WTC11 (cell line): ENCODE measurements around the gene CAMK2D. TPM values are rescaled to one million over a fixed set of nuclear protein-coding genes. Genes with fewer than 3 reads are reported as not detected.

Source experiments
- ATAC-seq: fragments of 200-7000 bp; cut with Tn5 transposase; 2 replicates; pipeline ENCODE4 v1.10.0; 2021; ENCODE audit warnings: mild to moderate bottlenecking, moderate library complexity
- CTCF ChIA-PET: fragments of 300-600 bp; sonication (Branson Sonifier 250); formaldehyde crosslinking; loops from one replicate; lab custom pipeline; 2021; ENCODE audit warnings: antibody characterized with exemption; lab: Charles Lee
- POLR2A ChIA-PET: fragments of 350-600 bp; sonication (Branson Sonifier 250); formaldehyde crosslinking; loops from one replicate; lab custom pipeline; 2021; ENCODE audit warnings: antibody characterized with exemption; lab: Charles Lee
- DNase-seq: peaks from one replicate; pipeline ENCODE4 v3.0.0; 2021; ENCODE audit warnings: low spot score
- H3K27ac Mint-ChIP-seq: 2 replicates; pipeline ENCODE4 v1.8.0; 2021; ENCODE audit warnings: mixed read lengths
- H3K27me3 Mint-ChIP-seq: 2 replicates; pipeline ENCODE4 v1.8.0; 2021; ENCODE audit warnings: low read depth, mild to moderate bottlenecking, moderate library complexity, mixed read lengths
- H3K36me3 Mint-ChIP-seq: 2 replicates; pipeline ENCODE4 v1.8.0; 2021; ENCODE audit warnings: mixed read lengths
- H3K4me1 Mint-ChIP-seq: 2 replicates; pipeline ENCODE4 v1.8.0; 2022; ENCODE audit warnings: mixed read lengths
- H3K4me3 Mint-ChIP-seq: 2 replicates; pipeline ENCODE4 v1.8.0; 2021; ENCODE audit warnings: mild to moderate bottlenecking, moderate library complexity, mixed read lengths
- H3K9me3 Mint-ChIP-seq: 2 replicates; pipeline ENCODE4 v1.8.0; 2021; ENCODE audit warnings: mixed read lengths
- CREM ChIP-seq: sonication (generic); formaldehyde crosslinking; IDR thresholded peaks from 2 replicates; pipeline ENCODE4 v1.8.1; 2022; ENCODE audit warnings: mild to moderate bottlenecking, missing genetic modification reagents, moderate library complexity
- ETV6 ChIP-seq: sonication (generic); formaldehyde crosslinking; IDR thresholded peaks from 2 replicates; pipeline ENCODE4 v1.8.1; 2022; ENCODE audit warnings: mild to moderate bottlenecking, missing genetic modification reagents
- NFATC4 ChIP-seq: fragments of 250-450 bp; sonication (Bioruptor Pico); IDR thresholded peaks from 2 replicates; pipeline ENCODE4 v1.9.0; 2021; ENCODE audit warnings: mild to moderate bottlenecking
- NR2C2 ChIP-seq: sonication (generic); formaldehyde crosslinking; IDR thresholded peaks from 2 replicates; pipeline ENCODE4 v1.8.0; 2022; ENCODE audit warnings: mild to moderate bottlenecking, missing genetic modification reagents
- NR3C1 ChIP-seq: sonication (generic); formaldehyde crosslinking; conservative IDR thresholded peaks from 2 replicates; pipeline ENCODE4 v1.8.1; 2023; ENCODE audit warnings: low read depth, mild to moderate bottlenecking, missing genetic modification reagents
- RELA ChIP-seq: sonication (generic); formaldehyde crosslinking; IDR thresholded peaks from 2 replicates; pipeline ENCODE4 v1.8.1; 2022; ENCODE audit warnings: missing genetic modification reagents, mild to moderate bottlenecking, borderline replicate concordance
- TP53 ChIP-seq: sonication (generic); formaldehyde crosslinking; IDR thresholded peaks from 2 replicates; pipeline ENCODE4 v1.8.1; 2023; ENCODE audit warnings: mild to moderate bottlenecking, missing genetic modification reagents
- total RNA-seq: library from RNA; stranded (reverse); gene quantifications from 3 replicates; pipeline ENCODE4 v1.2.3, GENCODE V29; 2021
- TF ChIP-seq, protein P1 (sequence below): sonication (generic); formaldehyde crosslinking; IDR thresholded peaks from 2 replicates; pipeline ENCODE4 v1.8.1; 2022; ENCODE audit warnings: mild to moderate bottlenecking, missing genetic modification reagents, moderate library complexity, borderline replicate concordance
- TF ChIP-seq, protein P2 (sequence below): fragments of 250-450 bp; sonication (Bioruptor Pico); IDR thresholded peaks from 2 replicates; pipeline ENCODE4 v1.9.0; 2021; ENCODE audit warnings: mild to moderate bottlenecking, borderline replicate concordance
- TF ChIP-seq, protein P3 (sequence below): sonication (generic); formaldehyde crosslinking; IDR thresholded peaks from 2 replicates; pipeline ENCODE4 v1.8.0; 2022; ENCODE audit warnings: mild to moderate bottlenecking, missing genetic modification reagents
- TF ChIP-seq, protein P4 (sequence below): fragments of 250-450 bp; sonication (Bioruptor Pico); IDR thresholded peaks from 2 replicates; pipeline ENCODE4 v1.9.0; 2021; ENCODE audit warnings: mild to moderate bottlenecking
- TF ChIP-seq, protein P5 (sequence below): sonication (generic); formaldehyde crosslinking; IDR thresholded peaks from 2 replicates; pipeline ENCODE4 v1.8.0; 2023; ENCODE audit warnings: missing genetic modification reagents
- TF ChIP-seq, protein P6 (sequence below): sonication (generic); formaldehyde crosslinking; IDR thresholded peaks from 2 replicates; pipeline ENCODE4 v1.8.1; 2023; ENCODE audit warnings: mild to moderate bottlenecking, missing genetic modification reagents, borderline replicate concordance
- TF ChIP-seq, protein P7 (sequence below): fragments of 250-450 bp; sonication (Bioruptor Pico); IDR thresholded peaks from 2 replicates; pipeline ENCODE4 v2.1.2; 2022; ENCODE audit warnings: mild to moderate bottlenecking, moderate library complexity

The CAMK2D gene
- total RNA-seq, 1 experiment from 2014 or later, result 16.5 TPM

DNA sequence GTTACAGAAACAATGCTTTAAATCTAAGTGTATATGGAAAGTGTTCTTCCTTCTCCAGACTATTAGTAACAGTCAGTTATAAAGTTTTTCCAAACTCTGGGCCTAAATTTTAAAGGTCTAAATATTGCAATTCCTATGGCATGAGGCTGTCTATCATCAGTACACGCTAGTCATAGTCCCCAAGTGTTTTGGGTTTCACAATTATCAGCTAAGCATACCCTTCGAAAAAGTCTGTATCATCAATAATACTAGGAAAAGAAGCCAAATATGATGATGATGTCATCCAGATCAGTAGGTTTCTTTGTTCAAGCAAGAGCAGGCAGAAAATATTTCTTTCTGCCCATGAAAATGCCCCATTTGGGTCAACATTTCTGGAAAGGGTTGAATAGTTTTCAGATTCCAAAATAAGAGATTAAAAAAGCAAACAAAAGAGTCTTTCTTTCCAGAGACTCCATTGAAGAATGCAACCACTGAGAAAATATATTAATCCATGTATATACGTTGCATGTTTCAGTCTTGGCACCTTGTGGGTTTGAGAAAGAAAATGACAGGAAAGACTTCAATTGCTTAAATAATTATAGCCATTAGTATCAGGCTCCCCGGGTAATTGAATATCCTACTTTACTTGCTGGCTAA is 173.8 kb downstream of the CAMK2D start:
- Mint-ChIP-seq H3K4me1 (peaks cover 27% of the 10 kb centered on the region), H3K36me3 (no peaks in the 10 kb centered on the region), H3K9me3 (no peaks in the 10 kb centered on the region), H3K4me3 (no peak overlapping the region), H3K27me3 (no peaks in the 10 kb centered on the region), H3K27ac (no peak overlapping the region)
- DNase-seq, result no peak
- ATAC-seq, result no peak
- TF ChIP-seq, protein P1, sequence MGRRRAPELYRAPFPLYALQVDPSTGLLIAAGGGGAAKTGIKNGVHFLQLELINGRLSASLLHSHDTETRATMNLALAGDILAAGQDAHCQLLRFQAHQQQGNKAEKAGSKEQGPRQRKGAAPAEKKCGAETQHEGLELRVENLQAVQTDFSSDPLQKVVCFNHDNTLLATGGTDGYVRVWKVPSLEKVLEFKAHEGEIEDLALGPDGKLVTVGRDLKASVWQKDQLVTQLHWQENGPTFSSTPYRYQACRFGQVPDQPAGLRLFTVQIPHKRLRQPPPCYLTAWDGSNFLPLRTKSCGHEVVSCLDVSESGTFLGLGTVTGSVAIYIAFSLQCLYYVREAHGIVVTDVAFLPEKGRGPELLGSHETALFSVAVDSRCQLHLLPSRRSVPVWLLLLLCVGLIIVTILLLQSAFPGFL (CRISPR knock-in tag), result no peak
- TF ChIP-seq, protein P2, sequence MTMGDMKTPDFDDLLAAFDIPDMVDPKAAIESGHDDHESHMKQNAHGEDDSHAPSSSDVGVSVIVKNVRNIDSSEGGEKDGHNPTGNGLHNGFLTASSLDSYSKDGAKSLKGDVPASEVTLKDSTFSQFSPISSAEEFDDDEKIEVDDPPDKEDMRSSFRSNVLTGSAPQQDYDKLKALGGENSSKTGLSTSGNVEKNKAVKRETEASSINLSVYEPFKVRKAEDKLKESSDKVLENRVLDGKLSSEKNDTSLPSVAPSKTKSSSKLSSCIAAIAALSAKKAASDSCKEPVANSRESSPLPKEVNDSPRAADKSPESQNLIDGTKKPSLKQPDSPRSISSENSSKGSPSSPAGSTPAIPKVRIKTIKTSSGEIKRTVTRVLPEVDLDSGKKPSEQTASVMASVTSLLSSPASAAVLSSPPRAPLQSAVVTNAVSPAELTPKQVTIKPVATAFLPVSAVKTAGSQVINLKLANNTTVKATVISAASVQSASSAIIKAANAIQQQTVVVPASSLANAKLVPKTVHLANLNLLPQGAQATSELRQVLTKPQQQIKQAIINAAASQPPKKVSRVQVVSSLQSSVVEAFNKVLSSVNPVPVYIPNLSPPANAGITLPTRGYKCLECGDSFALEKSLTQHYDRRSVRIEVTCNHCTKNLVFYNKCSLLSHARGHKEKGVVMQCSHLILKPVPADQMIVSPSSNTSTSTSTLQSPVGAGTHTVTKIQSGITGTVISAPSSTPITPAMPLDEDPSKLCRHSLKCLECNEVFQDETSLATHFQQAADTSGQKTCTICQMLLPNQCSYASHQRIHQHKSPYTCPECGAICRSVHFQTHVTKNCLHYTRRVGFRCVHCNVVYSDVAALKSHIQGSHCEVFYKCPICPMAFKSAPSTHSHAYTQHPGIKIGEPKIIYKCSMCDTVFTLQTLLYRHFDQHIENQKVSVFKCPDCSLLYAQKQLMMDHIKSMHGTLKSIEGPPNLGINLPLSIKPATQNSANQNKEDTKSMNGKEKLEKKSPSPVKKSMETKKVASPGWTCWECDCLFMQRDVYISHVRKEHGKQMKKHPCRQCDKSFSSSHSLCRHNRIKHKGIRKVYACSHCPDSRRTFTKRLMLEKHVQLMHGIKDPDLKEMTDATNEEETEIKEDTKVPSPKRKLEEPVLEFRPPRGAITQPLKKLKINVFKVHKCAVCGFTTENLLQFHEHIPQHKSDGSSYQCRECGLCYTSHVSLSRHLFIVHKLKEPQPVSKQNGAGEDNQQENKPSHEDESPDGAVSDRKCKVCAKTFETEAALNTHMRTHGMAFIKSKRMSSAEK (CRISPR knock-in tag), result no peak
- TF ChIP-seq NR2C2 (CRISPR knock-in tag) (no peak), NFATC4 (CRISPR knock-in tag) (no peak), NR3C1 (CRISPR knock-in tag) (no peak), ETV6 (CRISPR knock-in tag) (no peak), CREM (CRISPR knock-in tag) (no peak)
- TF ChIP-seq, protein P3, sequence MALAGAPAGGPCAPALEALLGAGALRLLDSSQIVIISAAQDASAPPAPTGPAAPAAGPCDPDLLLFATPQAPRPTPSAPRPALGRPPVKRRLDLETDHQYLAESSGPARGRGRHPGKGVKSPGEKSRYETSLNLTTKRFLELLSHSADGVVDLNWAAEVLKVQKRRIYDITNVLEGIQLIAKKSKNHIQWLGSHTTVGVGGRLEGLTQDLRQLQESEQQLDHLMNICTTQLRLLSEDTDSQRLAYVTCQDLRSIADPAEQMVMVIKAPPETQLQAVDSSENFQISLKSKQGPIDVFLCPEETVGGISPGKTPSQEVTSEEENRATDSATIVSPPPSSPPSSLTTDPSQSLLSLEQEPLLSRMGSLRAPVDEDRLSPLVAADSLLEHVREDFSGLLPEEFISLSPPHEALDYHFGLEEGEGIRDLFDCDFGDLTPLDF (CRISPR knock-in tag), result no peak
- ChIA-PET POLR2A (no interaction called here), CTCF (no interaction called here)

DNA sequence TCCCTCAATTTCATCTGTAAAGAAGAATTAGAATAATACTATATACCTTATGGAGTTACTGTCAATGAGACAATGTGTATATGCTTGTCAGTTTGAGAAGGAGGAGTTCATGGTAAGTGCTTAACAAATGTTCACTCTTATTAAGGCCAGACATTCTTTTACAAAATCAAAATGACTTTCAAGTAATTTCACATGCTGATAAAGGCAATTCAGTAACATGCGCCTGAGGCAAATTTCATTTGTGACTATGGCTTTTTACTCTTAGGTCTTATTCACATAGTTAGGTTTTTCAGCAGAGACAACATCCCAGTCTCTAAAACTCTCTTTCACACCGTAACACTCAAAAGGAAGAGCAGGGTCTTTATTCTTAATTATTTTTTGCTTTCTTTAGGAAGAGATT is 174.4 kb downstream of the CAMK2D start:
- TF ChIP-seq, protein P4, sequence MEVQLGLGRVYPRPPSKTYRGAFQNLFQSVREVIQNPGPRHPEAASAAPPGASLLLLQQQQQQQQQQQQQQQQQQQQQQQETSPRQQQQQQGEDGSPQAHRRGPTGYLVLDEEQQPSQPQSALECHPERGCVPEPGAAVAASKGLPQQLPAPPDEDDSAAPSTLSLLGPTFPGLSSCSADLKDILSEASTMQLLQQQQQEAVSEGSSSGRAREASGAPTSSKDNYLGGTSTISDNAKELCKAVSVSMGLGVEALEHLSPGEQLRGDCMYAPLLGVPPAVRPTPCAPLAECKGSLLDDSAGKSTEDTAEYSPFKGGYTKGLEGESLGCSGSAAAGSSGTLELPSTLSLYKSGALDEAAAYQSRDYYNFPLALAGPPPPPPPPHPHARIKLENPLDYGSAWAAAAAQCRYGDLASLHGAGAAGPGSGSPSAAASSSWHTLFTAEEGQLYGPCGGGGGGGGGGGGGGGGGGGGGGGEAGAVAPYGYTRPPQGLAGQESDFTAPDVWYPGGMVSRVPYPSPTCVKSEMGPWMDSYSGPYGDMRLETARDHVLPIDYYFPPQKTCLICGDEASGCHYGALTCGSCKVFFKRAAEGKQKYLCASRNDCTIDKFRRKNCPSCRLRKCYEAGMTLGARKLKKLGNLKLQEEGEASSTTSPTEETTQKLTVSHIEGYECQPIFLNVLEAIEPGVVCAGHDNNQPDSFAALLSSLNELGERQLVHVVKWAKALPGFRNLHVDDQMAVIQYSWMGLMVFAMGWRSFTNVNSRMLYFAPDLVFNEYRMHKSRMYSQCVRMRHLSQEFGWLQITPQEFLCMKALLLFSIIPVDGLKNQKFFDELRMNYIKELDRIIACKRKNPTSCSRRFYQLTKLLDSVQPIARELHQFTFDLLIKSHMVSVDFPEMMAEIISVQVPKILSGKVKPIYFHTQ, result no peak
- TF ChIP-seq, protein P5, sequence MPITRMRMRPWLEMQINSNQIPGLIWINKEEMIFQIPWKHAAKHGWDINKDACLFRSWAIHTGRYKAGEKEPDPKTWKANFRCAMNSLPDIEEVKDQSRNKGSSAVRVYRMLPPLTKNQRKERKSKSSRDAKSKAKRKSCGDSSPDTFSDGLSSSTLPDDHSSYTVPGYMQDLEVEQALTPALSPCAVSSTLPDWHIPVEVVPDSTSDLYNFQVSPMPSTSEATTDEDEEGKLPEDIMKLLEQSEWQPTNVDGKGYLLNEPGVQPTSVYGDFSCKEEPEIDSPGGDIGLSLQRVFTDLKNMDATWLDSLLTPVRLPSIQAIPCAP, result no peak
- TF ChIP-seq RELA (CRISPR knock-in tag) (no peak), TP53 (CRISPR knock-in tag) (no peak)
- TF ChIP-seq, protein P6, sequence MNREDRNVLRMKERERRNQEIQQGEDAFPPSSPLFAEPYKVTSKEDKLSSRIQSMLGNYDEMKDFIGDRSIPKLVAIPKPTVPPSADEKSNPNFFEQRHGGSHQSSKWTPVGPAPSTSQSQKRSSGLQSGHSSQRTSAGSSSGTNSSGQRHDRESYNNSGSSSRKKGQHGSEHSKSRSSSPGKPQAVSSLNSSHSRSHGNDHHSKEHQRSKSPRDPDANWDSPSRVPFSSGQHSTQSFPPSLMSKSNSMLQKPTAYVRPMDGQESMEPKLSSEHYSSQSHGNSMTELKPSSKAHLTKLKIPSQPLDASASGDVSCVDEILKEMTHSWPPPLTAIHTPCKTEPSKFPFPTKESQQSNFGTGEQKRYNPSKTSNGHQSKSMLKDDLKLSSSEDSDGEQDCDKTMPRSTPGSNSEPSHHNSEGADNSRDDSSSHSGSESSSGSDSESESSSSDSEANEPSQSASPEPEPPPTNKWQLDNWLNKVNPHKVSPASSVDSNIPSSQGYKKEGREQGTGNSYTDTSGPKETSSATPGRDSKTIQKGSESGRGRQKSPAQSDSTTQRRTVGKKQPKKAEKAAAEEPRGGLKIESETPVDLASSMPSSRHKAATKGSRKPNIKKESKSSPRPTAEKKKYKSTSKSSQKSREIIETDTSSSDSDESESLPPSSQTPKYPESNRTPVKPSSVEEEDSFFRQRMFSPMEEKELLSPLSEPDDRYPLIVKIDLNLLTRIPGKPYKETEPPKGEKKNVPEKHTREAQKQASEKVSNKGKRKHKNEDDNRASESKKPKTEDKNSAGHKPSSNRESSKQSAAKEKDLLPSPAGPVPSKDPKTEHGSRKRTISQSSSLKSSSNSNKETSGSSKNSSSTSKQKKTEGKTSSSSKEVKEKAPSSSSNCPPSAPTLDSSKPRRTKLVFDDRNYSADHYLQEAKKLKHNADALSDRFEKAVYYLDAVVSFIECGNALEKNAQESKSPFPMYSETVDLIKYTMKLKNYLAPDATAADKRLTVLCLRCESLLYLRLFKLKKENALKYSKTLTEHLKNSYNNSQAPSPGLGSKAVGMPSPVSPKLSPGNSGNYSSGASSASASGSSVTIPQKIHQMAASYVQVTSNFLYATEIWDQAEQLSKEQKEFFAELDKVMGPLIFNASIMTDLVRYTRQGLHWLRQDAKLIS, result no peak
- TF ChIP-seq, protein P7, sequence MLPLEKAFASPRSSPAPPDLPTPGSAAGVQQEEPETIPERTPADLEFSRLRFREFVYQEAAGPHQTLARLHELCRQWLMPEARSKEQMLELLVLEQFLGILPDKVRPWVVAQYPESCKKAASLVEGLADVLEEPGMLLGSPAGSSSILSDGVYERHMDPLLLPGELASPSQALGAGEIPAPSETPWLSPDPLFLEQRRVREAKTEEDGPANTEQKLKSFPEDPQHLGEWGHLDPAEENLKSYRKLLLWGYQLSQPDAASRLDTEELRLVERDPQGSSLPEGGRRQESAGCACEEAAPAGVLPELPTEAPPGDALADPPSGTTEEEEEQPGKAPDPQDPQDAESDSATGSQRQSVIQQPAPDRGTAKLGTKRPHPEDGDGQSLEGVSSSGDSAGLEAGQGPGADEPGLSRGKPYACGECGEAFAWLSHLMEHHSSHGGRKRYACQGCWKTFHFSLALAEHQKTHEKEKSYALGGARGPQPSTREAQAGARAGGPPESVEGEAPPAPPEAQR (CRISPR knock-in tag), result no peak
- no peaks in the 10 kb centered on the region for H3K9me3 Mint-ChIP-seq
- ChIA-PET POLR2A (no interaction called here), CTCF (interaction anchor here (3.2 kb wide), 1 partner anchor 40 kb away, joined by 14 read pairs; no protein-coding TSS in a partner anchor)
- no peak overlapping the region for H3K27ac Mint-ChIP-seq
- H3K4me3 Mint-ChIP-seq, result no peak overlapping the region
- H3K4me1 Mint-ChIP-seq, result peaks cover 27% of the 10 kb centered on the region
- ATAC-seq, result no peak
- no peaks in the 10 kb centered on the region for H3K36me3 Mint-ChIP-seq
- DNase-seq, result no peak
- no peaks in the 10 kb centered on the region for H3K27me3 Mint-ChIP-seq
